GM12874 (cell line): ENCODE results near the gene SLC6A15.

Experiments
- TF ChIP-seq, protein P1 (sequence below): IDR thresholded peaks from 2 replicates; pipeline ENCODE4 v1.5.1; 2011; ENCODE audit warnings: low read depth, mild to moderate bottlenecking, control low read depth, low read length, moderate library complexity; ENCODE audit not compliant: insufficient read depth

The SLC6A15 gene

GRCh38 chr12:84910549-84911241, 1.9 kb downstream of the SLC6A15 start:
- TF ChIP-seq, protein P1, sequence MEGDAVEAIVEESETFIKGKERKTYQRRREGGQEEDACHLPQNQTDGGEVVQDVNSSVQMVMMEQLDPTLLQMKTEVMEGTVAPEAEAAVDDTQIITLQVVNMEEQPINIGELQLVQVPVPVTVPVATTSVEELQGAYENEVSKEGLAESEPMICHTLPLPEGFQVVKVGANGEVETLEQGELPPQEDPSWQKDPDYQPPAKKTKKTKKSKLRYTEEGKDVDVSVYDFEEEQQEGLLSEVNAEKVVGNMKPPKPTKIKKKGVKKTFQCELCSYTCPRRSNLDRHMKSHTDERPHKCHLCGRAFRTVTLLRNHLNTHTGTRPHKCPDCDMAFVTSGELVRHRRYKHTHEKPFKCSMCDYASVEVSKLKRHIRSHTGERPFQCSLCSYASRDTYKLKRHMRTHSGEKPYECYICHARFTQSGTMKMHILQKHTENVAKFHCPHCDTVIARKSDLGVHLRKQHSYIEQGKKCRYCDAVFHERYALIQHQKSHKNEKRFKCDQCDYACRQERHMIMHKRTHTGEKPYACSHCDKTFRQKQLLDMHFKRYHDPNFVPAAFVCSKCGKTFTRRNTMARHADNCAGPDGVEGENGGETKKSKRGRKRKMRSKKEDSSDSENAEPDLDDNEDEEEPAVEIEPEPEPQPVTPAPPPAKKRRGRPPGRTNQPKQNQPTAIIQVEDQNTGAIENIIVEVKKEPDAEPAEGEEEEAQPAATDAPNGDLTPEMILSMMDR, result no peak

DNA sequence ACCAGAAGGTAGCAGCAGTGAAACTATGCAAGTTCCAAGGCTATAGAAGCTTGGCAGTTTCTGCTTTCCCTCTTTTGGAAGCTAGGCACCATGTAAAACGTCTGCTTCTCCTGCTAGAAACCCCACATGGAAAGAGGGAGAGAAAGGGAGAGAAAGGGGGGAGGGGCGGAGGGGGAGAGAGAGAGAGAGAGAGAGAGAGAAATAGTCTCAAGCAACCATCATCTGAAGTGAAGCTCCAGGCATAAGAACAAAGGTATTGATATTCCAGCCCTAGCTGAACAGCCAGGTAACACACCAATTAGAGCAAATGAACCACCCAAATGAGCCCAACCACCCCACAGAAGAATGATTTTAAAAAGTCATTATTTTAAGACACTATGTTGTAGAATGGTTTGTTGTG, 8.5 kb downstream of the SLC6A15 start:
- TF ChIP-seq, protein P1, result no peak

GRCh38 chr12:84891106-84891838, 21.3 kb downstream of the SLC6A15 start:
- TF ChIP-seq, protein P1, result no peak

DNA sequence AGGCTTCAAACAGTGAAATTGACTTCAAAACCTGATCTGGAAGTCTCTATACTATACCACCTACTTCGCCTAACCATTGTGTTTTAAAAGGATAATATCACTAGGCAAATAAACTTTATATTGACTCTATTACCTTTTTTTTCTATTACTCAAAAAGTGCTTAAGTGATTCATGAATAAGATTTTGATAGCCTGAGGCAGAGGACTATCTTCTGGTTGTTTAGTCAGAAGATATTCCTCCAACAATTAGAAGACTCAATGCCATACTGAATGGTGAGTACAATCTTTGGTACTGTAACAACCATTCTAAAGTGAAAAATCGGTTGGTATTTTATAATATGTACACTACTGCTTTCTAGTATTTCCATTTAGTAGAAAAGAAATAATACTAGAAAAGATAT, 22.8 kb downstream of the SLC6A15 start:
- TF ChIP-seq, protein P1, result no peak

DNA sequence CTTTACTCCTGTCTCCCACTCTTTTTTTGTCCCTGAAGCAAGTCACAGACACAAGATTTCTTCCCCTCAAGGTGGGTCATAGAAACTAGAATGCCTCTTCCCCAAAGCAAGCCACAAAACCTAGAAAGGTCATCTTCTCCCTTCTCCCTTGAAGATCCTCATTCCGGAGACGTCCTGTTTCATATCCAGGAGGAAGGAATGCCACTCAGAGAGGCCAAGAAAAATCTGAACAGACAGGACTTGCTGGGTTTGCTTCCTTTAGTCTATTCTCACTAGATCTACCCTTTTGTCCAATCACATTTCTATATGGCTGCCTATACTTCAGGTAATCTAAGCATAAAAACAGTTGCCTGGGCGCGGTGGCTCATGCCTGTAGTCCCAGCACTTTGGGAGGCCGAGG, 23.7 kb downstream of the SLC6A15 start:
- TF ChIP-seq, protein P1, result no peak

DNA sequence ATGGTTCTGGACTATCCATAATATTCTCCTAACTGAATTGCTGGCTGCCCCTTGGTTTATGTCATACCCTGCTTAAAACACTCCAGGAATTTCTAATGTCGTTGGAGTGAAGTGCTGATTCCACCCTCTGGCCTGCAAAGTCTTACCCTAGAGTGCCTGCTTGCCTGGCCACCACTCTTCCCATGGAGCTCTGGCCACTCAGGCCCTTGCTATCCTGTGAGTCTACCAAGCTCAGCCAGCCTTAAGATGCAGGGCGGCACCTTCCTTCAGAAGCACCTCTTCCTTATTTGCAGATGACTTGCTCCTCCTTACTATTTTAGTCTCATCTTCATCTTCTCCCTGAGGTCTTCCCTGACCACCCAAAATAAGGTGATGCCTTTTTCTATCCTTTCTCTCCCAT, 35.3 kb downstream of the SLC6A15 start:
- TF ChIP-seq, protein P1, result no peak

DNA sequence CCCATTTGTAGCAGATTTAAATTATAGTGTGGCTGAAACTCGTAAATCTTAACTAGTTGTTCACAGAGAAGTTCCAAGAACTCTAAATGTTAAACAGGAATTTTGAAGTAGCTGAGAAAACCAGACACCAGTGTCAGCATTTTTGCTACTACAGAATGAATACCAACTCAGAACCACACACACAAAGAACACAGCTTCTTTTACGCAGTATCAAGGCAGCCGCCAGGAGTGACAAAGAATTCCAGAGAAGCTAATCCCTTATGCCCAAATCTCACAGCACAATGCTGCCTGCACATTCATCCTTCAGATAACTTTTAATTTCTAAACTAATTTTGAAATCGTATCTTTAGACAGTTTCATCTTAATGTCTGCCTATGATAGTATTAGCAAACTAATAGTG, 37.4 kb downstream of the SLC6A15 start:
- TF ChIP-seq, protein P1, result no peak
